Inferior parietal cortex (tissue), 1 donor: ENCODE results near the gene PHACTR1.

ENCODE experiments used
- DNase-seq: peaks from one replicate; pipeline ENCODE4 v3.0.0-alpha.2; 2016; ENCODE audit errors: extremely low spot score

PHACTR1 gene

DNA sequence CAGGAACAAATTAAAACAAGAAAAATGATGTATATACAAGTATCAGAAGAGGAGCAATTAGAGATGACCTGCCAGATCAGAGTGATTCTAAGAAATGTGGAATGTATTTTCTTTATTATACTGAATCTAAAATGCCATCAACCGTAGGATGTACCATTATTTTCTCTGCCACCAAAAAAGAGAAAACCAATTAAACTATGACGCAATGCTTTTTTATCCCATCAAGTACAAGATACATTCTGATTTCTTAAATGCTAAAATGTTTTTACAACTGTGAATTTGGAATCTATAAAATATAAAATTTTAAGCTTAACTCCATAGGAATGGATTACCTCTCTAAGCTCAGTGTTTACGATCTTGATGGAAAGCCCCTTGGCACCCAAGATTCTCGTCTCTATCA is 85.9 kb downstream of the PHACTR1 start:
- DNase-seq: no peak

- DNase-seq: no peak
Observed at GRCh38 chr6:12803486-12803885, 86.9 kb downstream of the PHACTR1 start.

DNA sequence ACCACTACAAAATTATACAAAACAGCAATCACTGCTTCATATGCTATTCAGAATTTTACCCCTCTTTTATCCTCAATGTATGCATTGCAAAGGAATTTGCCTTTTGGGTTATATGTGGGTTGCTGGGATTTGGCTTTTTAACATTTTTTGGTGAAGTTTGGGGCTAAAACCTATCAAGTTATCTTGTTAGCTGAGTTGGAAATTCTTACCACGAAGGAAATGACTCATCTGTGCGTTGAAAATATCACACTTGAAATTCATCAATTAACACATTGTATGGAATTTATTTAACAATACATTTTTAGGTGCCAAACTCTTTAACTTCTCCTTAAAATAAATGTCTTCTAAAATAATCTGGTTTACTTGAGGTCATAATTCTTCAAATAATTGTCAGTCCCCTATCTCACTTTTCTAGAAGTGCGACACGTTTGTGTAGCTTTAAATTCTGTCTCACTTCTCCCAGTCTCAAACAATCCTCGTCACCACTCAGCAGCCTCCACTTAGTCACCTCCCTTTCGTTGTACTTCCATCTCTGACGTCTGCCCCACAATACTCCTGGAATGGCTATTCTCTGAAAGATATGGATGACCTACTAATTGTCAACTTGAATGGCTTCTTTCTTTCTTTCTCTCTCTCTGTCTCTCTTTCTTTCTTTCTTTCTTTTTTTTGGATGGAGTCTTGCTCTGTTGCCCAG is 88.5 kb downstream of the PHACTR1 start:
- DNase-seq: no peak

DNA sequence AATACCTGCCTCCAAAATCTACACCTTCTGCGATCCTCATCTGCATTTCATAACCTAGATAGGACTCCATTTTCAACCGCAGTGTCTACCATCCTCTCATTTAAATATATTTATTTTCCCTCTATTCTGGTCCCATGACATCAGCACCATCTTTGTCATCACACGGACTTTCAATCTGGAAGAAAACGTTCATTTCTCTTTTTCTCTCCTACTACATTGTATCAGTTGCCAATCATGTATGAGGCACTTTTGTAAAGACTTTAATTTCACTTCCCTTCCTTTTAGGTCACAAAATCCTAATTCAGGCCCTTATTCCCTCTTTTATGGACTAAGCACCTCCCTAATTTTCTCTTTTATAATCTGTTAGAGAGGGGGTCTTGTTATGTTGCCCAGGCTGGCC is 89.6 kb downstream of the PHACTR1 start:
- no peak for DNase-seq

DNA sequence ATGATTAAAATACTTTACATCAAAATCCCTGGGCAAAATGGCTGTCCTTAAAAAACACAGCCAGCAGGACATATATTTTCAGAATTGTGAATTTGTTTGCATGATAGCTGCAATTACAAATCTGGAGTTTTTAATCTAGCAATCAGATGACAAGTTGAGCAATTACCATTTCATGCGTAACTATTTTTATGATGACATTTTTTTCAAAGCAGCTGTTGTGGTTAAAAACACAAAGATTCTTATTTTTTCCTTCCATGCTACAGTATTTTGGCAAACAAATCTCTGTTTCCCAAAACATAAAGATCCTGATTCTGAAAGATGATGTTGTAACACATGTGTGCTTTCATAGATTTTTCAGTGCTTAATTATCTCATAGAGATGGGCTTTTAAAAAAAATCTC is 90.2 kb downstream of the PHACTR1 start:
- no peak for DNase-seq

DNA sequence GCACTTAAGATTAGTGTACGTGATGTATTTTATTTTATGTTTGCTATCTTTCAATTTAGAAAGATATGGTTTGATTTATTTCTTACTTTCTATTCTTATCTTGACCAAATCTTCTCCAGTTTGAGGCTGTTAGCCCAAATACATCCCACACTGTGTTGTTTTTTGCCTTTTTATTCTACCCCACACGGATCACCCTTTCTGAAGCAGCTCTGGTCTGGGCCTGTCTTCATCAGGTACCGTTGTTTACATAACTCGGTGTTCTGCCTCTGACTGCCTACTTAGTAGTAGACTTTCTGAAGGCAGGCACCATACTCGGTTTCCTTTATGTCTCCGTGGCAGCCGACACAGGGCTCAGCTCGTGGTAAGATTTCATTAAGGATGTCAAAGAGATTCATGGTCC is 95.0 kb downstream of the PHACTR1 start:
- no peak for DNase-seq

- DNase-seq: no peak
Observed at GRCh38 chr6:12813321-12813720, 96.8 kb downstream of the PHACTR1 start.

- no peak for DNase-seq
Observed at GRCh38 chr6:12814015-12814414, 97.4 kb downstream of the PHACTR1 start.

GRCh38 chr6:12815089-12815488 is 98.5 kb downstream of the PHACTR1 start:
- no peak for DNase-seq

GRCh38 chr6:12815884-12816600 is 99.5 kb downstream of the PHACTR1 start:
- no peak for DNase-seq

DNA sequence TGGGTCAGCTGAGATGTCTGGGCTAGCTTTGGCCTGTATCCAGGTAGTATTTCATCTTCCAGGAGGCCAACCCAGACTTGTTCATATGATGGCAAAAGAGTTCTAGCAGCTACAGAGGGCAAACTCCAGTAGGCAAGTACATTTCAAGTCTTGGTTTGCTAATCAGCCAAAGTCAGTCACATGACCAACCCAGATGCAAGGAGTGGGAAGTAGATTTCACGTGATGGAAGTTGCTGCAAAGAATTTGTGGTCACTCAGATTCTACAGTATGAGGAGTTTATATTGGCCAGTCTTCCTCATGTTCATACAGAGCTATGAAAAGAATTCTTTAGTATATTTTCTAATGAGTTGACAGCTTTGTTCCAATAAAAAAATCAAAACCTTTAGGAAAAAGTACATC is 101.8 kb downstream of the PHACTR1 start:
- no peak for DNase-seq

DNA sequence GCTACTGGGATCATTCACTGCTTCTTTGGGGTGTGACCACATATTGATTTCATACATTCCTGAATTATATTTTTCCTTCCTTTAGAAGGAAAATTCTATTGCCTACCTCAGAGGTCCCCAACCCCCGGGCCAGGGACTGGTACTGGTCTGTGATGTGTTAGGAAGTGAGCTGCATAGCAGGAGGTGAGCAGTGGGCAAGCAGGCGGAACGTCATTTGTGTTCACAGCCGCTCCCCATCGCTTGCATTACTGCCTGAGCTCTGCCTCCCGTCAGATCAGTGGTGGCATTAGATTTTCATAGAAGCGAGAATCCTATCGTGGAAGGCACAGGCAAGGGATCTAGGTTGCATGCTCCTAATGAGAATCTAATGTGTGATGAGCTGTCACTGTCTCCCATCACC is 107.3 kb downstream of the PHACTR1 start:
- no peak for DNase-seq

- no peak for DNase-seq
Observed at GRCh38 chr6:12826584-12826983, 110.0 kb downstream of the PHACTR1 start.

- no peak for DNase-seq
Observed at GRCh38 chr6:12827921-12828320, 111.4 kb downstream of the PHACTR1 start.

- DNase-seq: no peak
Observed at GRCh38 chr6:12832226-12832735, 115.7 kb downstream of the PHACTR1 start.

- no peak for DNase-seq
Observed at GRCh38 chr6:12836009-12836408, 119.4 kb downstream of the PHACTR1 start.

DNA sequence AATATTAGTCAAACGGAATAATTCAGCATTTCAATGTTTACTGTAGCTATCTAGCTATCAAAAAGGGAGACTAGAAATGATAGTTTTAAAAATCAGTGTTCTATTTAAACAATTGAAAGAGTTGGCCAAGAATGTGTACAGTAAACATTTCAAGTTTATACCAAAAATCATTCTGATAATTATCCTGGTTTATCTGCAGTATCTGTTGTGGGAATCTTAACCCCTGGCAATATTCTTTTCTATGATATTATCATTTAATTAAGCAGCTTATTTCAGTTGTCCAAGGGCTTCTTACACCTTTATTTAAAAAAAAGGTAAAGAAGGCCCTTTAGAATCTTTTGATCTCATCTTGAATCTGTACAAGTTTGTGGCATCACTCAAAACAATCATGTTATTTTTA is 125.1 kb downstream of the PHACTR1 start:
- no peak for DNase-seq

GRCh38 chr6:12842114-12842513 is 125.5 kb downstream of the PHACTR1 start:
- no peak for DNase-seq

DNA sequence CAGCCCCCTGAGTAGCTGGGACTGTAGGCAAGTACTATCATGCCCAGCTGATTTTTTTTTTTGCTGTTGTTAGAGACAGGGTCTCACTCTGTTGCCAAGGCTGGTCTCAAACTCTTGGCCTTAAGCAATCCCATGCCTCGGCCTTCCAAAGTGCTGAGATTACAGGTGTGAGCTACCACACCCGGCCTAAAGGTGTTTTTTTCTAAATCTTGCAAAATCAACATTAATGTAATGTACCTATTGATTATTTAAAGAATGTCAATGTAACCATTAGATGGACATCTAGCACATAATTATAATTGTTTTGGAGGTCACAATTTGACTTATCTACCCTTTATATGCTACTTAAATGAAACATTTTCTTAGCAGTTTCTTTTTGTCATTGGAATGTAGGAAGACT is 126.1 kb downstream of the PHACTR1 start:
- no peak for DNase-seq

GRCh38 chr6:12844284-12845223 is 128.0 kb downstream of the PHACTR1 start:
- DNase-seq: no peak

DNA sequence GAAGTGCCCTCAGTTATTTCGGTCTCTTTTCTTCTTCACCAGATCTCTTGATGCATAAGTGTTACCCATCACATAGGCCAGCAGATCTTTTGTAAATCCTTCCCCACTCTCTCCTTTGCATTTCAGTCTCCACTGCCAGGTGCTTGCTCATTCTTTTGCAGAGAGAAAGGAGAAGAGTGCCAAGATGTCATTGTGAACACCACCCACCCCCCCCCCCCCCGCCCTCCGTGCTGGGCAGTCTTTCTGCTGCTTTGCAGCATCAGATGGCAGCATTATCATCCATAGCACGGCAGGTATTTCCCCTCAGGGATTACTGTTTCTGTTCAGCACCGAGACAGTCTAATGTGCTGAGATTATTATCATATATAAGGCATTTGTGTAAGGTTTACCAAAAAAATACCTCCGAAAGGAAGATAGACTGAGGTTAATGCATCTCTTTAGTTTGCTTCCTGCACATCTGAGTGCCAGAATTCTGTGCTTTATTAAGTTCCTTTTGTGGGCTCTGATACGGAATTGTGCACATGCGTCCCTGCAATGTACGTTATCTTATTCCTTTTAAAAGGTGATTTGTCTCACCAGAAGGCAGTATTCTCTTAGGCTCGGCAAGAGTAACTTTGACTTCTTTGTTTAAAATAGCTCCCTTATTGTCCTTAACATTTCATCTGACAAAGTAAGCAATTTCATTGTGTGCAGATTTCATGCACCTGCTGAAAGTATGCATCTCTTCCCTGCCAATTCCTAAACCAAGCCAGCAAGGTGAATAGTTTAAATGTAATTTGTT is 128.8 kb downstream of the PHACTR1 start:
- no peak for DNase-seq
